Measurements from ENCODE around the gene STK32C.

- peak; percentile 70 to 98 (median 90) for TF ChIP-seq CTCF (IDR thresholded peaks at IDR 0.05)
- TF ChIP-seq POLR2A (IDR thresholded peaks at IDR 0.05) = no peak
Observed at GRCh38 chr10:132223156-132223590, 84.6 kb downstream of the STK32C start.

Measured in upper lobe of left lung (tissue), 4 donors.